Activated T-cell treated with anti-CD3 and anti-CD28 coated beads, Interleukin-2, amount 50 U/mL, for 24 hours (primary cell): ENCODE measurements around the gene NTRK2.

Source experiments
- DNase-seq: peaks from one replicate; pipeline ENCODE4 v3.0.0-alpha.2; 2020
- H3K27ac Mint-ChIP-seq: 2 replicates; pipeline ENCODE4 v1.8.0; 2020; ENCODE audit warnings: mild to moderate bottlenecking, mixed read lengths
- H3K27me3 Mint-ChIP-seq: 2 replicates; pipeline ENCODE4 v1.8.0; 2020; ENCODE audit warnings: mixed read lengths
- H3K36me3 Mint-ChIP-seq: 2 replicates; pipeline ENCODE4 v1.8.0; 2020; ENCODE audit warnings: low read depth, mixed read lengths
- H3K4me1 Mint-ChIP-seq: 2 replicates; pipeline ENCODE4 v1.8.0; 2020; ENCODE audit warnings: low read depth, mixed read lengths
- H3K4me3 Mint-ChIP-seq: 2 replicates; pipeline ENCODE4 v1.8.0; 2020; ENCODE audit warnings: mild to moderate bottlenecking, moderate library complexity, mixed read lengths
- H3K9me3 Mint-ChIP-seq: 2 replicates; pipeline ENCODE4 v1.8.0; 2020; ENCODE audit warnings: mixed read lengths

The NTRK2 gene

DNA sequence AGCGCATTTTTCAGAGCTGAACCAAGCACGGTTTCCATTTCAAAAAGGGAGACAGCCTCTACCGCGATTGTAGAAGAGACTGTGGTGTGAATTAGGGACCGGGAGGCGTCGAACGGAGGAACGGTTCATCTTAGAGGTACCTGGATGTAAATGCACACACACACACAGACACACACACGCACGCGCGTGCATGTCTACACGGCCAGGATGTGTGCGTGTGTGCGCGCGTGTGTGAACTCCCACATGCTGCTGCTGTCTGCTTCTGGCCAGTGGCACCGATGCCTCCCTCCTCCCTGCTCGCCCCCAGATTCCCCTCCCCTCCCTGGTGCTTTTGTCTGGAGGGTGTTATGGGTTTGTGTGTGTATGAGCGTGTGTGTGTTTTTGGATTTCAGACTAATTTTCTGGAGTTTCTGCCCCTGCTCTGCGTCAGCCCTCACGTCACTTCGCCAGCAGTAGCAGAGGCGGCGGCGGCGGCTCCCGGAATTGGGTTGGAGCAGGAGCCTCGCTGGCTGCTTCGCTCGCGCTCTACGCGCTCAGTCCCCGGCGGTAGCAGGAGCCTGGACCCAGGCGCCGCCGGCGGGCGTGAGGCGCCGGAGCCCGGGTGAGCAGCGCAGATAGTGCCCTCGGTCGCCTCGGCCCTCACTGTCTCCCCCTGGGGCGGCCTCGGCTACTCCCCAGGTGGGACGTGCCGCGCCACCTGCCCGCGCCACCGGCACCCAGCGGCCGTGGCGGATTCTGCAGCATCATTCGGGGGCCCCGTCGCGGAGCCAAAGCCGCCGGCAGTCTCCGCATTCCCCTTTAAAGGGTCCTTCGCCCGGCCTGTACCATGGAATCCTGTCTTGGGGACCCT, at the start of gene NTRK2:
TSS of gene NTRK2 (plus strand) at position 442 of the 850 bp plus-strand sequence. CDS start 1,020 bp downstream, outside the sequence.
- Mint-ChIP-seq H3K4me1 (peaks cover 20% of the 10 kb centered on the region), H3K36me3 (no peaks in the 10 kb centered on the region), H3K4me3 (peak within 1 kb of the TSS; percentile 55), H3K27me3 (peaks cover 74% of the 10 kb centered on the region), H3K9me3 (peaks cover 4% of the 10 kb centered on the region), H3K27ac (no peak within 1 kb of the TSS)
- peak; percentile 35 for DNase-seq

DNA sequence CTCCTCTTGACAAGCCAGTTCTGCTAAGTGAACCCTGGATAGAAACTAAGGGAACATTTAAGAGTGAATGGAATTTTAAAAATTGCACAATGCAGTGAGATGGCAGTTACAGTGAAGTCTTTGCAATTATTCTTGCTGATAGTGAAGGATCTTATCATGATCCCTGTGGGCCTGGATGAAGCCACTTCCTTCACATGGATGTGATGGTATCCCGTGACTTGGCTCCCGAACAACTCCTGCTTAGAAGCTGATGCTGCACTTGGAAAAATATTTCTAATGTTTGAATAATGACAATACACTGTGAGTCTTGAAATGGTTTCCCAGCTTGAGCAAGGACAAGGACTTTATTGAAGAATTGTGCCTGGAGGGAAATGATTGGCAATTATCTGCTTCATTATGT, 49.2 kb upstream of the NTRK2 start:
- Mint-ChIP-seq H3K4me3 (no peak overlapping the region), H3K9me3 (no peaks in the 10 kb centered on the region)
- no peak for DNase-seq

DNA sequence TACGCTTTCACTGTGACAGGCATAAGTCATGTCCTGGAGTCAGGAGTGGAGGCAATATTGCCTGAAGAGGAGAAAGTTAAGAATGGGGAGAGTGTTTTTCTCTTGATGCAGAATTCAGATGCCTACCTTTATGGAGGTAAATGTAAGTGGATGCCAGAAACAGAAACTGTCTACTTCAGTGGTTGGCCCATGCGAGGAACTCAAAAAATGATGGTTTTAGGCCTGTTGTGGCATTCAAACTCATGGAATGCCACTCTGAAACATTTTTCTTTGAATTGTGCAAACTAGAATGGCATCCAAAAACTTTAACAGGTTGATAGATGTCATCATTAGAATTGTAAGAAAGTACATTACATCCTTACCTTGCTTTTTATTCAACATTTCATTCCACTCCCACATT, 47.7 kb upstream of the NTRK2 start:
- no peak for DNase-seq
- Mint-ChIP-seq H3K4me1 (no peaks in the 10 kb centered on the region), H3K4me3 (no peak overlapping the region), H3K9me3 (no peaks in the 10 kb centered on the region), H3K36me3 (no peaks in the 10 kb centered on the region), H3K27ac (no peak overlapping the region), H3K27me3 (peaks cover 13% of the 10 kb centered on the region)

More for the DNA sequence above, 49.2 kb upstream of the NTRK2 start:
- H3K27me3 Mint-ChIP-seq: peaks cover 13% of the 10 kb centered on the region
- no peak overlapping the region for H3K27ac Mint-ChIP-seq
- no peaks in the 10 kb centered on the region for H3K36me3 Mint-ChIP-seq
- H3K4me1 Mint-ChIP-seq: no peaks in the 10 kb centered on the region

DNA sequence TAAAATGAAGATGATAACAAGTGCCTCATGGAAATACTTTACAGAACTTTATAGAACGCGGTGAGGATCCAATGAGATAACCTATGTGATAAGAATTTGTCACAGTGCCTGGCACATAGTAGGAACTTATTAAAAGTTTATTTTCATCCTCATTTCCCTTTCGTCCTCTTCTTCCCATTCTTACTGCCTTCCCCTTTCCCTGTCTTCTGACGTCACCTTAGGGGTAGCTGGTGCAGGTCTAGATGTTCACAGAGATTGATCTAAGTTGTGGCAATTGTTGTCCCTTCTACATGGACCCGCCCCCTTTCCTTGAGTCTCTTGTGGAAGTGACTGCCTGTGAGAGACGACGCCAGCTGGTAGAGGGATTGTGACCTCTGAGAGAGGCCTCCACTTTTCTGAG, 46.5 kb upstream of the NTRK2 start:
- Mint-ChIP-seq H3K4me1 (no peaks in the 10 kb centered on the region), H3K27ac (no peak overlapping the region), H3K9me3 (no peaks in the 10 kb centered on the region), H3K36me3 (no peaks in the 10 kb centered on the region), H3K27me3 (peaks cover 10% of the 10 kb centered on the region), H3K4me3 (no peak overlapping the region)
- no peak for DNase-seq

DNA sequence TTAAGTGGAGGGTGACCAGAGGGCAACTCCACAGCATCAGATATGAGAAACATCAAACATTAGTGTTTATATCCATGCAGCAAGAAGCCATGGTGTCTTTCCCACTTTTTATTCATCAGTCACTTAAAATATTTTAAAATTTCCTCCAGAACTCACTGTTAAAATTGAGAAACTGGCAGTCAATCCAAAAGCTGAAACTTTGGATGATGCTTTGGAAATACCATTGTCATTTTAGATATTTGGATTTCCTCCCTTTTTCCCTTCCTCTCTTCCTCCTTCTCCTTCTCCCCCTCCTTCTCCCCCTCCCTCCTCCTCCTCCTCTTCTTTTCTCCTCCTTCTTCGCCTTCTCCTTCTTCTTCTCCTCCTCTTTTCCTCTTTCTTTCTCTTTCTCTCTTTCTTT, 33.1 kb upstream of the NTRK2 start:
- no peaks in the 10 kb centered on the region for H3K36me3 Mint-ChIP-seq

DNA sequence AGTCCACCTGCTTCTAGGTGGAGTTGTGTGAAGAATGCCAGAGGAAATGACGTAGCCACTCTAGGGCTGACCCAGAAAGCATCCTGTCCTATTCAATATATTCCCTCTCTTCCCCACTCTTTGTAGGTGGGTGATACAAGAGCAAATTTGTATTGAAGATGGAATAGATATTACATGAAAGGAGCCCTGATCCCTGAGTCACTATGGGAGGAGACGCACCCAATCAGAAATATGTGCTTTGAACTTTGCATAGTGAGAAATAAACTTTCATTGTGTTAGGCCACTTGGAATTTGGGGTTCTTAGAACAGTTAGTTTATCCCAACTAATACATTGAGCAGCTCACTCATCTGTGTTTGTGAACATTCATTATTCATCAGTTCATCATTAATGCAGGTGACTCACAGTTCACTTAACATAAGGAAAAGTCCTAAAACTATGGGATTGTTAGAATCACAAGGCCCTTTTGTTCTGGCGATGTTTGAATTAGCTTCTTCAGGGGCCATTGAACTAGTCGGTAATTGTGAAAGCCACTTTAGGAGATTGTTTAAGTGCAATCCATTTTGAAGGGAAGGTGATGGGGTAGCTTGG, 26.9 kb upstream of the NTRK2 start:
- no peaks in the 10 kb centered on the region for H3K4me1 Mint-ChIP-seq
- H3K27me3 Mint-ChIP-seq: no peaks in the 10 kb centered on the region
- no peaks in the 10 kb centered on the region for H3K36me3 Mint-ChIP-seq
- H3K9me3 Mint-ChIP-seq: peaks cover 16% of the 10 kb centered on the region
- H3K27ac Mint-ChIP-seq: no peak overlapping the region
- no peak overlapping the region for H3K4me3 Mint-ChIP-seq
- DNase-seq: no peak

More for the DNA sequence above, 33.1 kb upstream of the NTRK2 start:
- Mint-ChIP-seq H3K9me3 (peaks cover 12% of the 10 kb centered on the region), H3K4me1 (no peaks in the 10 kb centered on the region), H3K27ac (no peak overlapping the region), H3K27me3 (no peaks in the 10 kb centered on the region), H3K4me3 (no peak overlapping the region)
- DNase-seq: no peak

DNA sequence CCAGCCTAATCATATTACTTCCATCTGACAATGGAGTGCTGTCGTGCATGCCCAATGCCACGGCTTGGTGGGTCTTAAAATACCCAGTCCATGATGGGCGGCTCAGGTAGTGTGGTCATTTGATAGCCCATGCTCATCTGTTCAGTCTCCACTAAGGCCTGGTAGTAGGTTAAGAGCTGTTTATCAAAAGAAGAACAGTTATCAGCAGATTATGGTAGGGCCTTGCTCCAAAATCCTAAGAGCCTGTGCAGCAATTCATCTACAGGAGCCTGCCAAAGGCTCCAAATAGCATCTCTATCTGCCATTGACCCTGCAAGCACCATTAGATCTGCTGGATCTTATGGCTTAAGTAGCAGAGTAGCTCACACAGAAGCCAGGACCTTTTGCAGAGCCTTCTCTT, 21.8 kb upstream of the NTRK2 start:
- Mint-ChIP-seq H3K36me3 (no peaks in the 10 kb centered on the region), H3K27me3 (no peaks in the 10 kb centered on the region), H3K9me3 (no peaks in the 10 kb centered on the region), H3K27ac (no peak overlapping the region), H3K4me1 (no peaks in the 10 kb centered on the region), H3K4me3 (no peak overlapping the region)
- DNase-seq: no peak

DNA sequence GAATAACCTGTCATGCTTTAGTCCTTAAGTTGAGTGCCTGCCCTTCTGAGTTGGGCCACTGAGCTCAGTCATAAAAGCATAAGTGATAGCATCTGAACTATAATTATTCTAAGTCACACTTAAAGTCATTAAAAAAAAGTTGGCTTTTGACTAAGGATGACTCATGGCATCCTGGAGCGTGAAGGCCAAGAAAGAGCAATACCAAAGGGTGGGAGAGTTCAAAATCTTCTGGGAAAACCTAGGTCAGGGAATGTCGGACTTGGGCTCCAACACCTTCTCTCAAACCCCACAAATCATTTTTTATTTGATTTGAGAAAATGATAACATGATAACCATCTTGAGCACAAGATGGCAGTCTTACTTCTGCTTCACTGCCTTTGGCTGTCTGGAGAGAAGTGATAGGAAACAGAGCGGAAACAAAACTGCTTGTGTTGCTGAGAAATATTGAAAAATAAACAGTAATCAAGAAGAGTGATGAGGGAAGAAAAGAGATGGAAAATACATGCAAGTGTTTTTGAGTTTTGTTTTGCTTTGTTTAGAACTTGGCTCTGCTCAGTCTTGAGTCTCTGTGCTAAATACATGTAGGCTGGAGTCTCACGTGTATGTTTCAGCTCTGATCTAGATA, 16.9 kb upstream of the NTRK2 start:
- H3K36me3 Mint-ChIP-seq: no peaks in the 10 kb centered on the region
- no peak overlapping the region for H3K4me3 Mint-ChIP-seq
- H3K27me3 Mint-ChIP-seq: peaks cover 3% of the 10 kb centered on the region
- H3K9me3 Mint-ChIP-seq: no peaks in the 10 kb centered on the region
- no peaks in the 10 kb centered on the region for H3K4me1 Mint-ChIP-seq
- no peak overlapping the region for H3K27ac Mint-ChIP-seq
- no peak for DNase-seq

DNA sequence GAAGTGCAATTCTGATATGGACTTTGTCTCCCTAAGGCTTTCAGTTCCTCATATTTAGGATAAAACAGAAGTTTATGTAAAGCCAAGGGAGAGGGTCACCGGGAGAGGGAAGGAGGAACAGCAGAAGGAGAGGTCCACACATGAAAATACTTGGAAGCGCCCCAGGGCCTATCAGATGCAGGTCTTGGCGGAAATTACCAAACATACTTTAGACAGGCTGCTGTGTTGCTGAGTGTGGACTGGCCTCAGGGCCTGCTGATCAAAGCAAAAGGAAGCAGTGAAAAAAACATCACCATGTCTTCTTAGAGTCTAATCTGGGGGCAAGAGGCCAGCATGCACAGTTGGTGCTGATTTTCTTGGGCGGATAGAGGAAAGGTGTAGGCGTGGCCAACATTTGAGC, 14.1 kb upstream of the NTRK2 start:
- Mint-ChIP-seq H3K4me1 (no peaks in the 10 kb centered on the region), H3K4me3 (no peak overlapping the region), H3K36me3 (no peaks in the 10 kb centered on the region), H3K27me3 (peaks cover 6% of the 10 kb centered on the region), H3K27ac (no peak overlapping the region), H3K9me3 (no peaks in the 10 kb centered on the region)
- no peak for DNase-seq

DNA sequence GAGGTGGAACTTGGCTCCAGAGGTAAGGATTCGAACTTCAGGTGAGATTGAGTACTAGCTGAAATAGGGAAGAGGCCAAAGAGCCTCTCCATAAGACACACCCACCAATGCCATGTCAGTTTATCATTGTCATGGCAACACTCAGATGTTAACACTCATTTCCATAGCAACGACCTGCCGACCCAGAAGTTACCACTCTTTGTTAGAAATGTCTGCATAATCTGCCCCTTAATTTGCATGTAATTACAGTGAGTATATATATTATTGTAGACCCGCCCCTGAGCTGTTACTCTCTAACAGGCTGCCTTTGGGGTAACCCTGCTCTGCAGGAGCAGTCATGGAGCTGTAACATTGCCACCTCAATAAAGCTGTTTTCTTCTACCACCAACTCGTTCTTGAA, 10.2 kb upstream of the NTRK2 start:
- Mint-ChIP-seq H3K4me1 (no peaks in the 10 kb centered on the region), H3K36me3 (no peaks in the 10 kb centered on the region), H3K27ac (no peak overlapping the region), H3K27me3 (peaks cover 6% of the 10 kb centered on the region), H3K4me3 (no peak overlapping the region), H3K9me3 (no peaks in the 10 kb centered on the region)
- no peak for DNase-seq

DNA sequence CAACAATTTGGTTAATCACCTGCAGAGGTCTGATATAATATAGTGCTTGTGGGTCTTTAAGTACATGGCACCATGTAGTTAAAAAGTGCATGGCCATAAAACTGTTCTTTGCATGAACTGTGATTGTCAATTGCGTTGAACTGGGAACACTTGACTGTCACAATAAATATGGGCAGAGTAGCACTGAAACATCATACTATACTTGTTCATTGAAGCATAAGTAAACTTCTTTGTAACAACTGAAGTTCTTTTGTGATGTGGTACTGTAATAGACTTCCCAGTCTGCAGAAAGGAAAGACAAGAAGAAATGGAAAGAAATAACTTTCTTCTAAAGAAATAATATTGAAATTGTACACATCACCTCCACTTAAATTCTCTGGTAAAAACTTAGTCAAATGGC, 9.8 kb upstream of the NTRK2 start:
- Mint-ChIP-seq H3K27ac (no peak overlapping the region), H3K36me3 (no peaks in the 10 kb centered on the region), H3K9me3 (no peaks in the 10 kb centered on the region), H3K4me3 (no peak overlapping the region), H3K4me1 (no peaks in the 10 kb centered on the region), H3K27me3 (peaks cover 6% of the 10 kb centered on the region)
- DNase-seq: no peak

DNA sequence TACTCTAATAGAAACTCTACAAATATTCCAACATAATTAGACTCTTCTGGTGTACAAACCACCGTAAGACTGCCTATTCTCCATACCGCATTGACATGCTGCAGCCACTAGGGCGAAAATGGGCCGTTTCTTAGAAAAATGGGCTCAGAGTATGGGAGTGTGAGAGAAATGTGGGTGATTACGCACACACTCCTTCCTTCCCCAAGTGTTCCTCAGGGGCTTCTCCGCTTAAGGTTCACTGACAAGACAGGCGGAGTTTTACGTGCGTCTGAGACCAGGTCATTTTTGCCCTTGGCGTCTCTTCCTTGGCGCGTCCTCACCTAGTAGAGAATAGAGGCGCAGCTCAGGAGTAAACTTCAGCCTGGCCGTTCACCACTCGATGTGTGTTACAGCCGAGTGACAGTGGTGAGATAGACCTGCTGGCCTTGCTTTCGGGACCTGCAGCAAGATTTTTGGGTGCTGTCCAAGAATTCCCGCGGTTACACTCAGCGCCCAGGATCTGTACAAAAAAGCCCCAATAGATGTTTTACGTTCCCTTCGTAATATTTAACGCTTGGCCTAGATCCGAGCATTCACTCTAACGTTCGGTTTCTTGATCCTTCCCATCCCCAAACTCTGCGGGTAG, 1.8 kb upstream of the NTRK2 start:
- Mint-ChIP-seq H3K27ac (no peak overlapping the region), H3K4me3 (peak overlapping the region; percentile 25), H3K27me3 (peaks cover 64% of the 10 kb centered on the region), H3K4me1 (peaks cover 20% of the 10 kb centered on the region), H3K36me3 (no peaks in the 10 kb centered on the region), H3K9me3 (peaks cover 4% of the 10 kb centered on the region)
- DNase-seq: no peak

DNA sequence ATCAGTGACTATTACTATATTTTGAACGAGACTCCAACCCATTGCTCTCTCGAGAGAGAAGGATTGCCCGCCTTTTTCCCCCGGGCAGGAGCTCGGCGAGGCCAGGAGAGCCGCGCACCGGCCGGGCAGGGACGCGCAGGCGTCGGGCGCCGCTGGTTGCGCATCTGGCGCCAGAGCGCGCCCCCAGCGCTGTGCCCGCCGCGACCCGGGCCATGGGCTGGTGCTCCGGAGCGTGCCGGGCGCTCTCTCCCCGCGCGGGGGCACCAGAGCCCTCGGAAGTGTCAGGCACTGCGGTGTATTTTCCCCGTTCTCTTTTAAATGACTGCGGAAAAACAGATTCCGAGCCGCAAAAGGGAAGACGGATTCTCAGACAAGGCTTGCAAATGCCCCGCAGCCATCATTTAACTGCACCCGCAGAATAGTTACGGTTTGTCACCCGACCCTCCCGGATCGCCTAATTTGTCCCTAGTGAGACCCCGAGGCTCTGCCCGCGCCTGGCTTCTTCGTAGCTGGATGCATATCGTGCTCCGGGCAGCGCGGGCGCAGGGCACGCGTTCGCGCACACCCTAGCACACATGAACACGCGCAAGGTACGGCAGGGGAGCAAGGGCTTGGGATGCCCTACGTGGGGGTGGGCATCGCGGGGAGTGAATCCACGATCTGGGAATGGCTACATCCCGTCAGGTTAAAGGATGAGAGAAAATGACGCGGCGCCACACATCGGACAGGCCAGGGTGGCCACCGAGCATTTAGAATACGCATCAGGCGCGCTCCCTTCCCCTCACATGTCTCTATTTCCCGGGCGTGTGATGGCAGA, 1.1 kb upstream of the NTRK2 start:
- DNase-seq: peak; percentile 45
- Mint-ChIP-seq H3K27ac (no peak overlapping the region), H3K4me3 (peak overlapping the region; percentile 55), H3K27me3 (peaks cover 64% of the 10 kb centered on the region), H3K9me3 (peaks cover 4% of the 10 kb centered on the region), H3K4me1 (peaks cover 20% of the 10 kb centered on the region), H3K36me3 (no peaks in the 10 kb centered on the region)

DNA sequence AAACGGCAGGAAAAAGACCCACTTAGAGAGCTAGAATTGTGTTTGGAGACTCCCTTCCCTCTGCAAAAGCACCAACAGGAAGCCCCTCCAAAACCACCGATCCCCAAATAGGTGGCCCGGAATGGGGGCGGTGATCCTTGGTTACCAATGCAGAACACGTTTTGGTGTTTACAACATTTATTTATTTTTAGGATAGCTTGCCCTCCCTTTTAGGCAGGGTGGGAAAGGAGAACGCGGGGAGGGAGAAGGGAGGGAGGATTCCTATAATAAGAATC, 579 bp upstream of the NTRK2 start:
- Mint-ChIP-seq H3K27ac (no peak overlapping the region), H3K36me3 (no peaks in the 10 kb centered on the region), H3K4me1 (peaks cover 20% of the 10 kb centered on the region), H3K4me3 (peak overlapping the region; percentile 55), H3K27me3 (peaks cover 69% of the 10 kb centered on the region), H3K9me3 (peaks cover 4% of the 10 kb centered on the region)
- DNase-seq: no peak
